Pons (tissue), 1 donor: ENCODE data around the gene TMEM171.

Experiments
- DNase-seq: peaks from one replicate; pipeline ENCODE4 v3.0.0-alpha.2; 2016; ENCODE audit warnings: low spot score

Gene TMEM171

DNA sequence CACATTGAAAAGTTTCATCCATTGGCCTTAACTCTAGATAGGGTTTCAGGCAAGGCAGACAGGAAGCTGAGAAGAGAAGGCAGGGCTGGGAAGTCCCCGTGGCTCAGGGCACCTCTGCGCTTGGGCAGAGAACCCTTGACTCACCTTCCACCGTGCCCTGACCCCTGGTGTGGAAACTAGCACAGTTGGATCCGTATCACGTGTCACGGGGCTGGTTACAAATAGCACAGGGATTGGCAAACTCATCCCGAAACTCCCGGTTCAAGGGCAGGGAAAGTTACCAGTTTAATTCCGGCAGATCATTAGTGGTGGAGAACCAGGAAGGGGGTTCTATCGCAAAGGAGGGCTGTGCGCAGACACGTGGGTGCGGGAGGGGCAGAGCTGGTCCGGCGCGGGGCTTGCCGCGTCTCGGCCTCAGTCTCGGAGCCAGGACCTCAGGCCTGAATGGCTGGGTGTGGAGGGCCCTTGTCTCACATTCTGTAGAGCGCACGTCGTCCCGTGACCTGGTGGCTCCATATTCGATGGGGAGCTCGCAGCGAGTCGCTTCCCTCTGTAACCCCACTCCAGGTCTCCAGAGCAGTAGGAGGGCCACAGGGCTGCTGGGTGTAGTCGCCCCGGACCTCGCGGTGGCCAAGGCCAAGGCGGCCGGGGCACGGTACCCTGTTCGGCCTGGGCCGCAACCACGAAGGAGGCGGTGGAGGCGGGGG is 771 bp upstream of the TMEM171 start:
- no peak for DNase-seq

DNA sequence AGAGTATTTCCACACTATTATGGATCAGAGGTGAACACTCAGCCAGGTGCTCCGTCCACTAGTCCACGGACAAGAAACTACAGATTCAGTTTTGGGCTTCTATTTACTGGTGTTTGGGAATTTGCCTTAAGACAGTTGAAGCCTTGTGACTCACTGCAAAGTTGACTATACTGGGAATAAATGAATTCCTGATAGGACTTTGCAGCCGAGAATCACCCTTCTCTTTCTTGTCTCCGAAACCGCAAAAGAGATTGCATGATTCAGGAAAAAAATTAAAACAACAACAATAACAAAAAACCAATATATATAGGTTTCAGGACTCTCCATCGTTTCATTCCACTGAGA is 716 bp downstream of the TMEM171 start:
- no peak for DNase-seq

DNA sequence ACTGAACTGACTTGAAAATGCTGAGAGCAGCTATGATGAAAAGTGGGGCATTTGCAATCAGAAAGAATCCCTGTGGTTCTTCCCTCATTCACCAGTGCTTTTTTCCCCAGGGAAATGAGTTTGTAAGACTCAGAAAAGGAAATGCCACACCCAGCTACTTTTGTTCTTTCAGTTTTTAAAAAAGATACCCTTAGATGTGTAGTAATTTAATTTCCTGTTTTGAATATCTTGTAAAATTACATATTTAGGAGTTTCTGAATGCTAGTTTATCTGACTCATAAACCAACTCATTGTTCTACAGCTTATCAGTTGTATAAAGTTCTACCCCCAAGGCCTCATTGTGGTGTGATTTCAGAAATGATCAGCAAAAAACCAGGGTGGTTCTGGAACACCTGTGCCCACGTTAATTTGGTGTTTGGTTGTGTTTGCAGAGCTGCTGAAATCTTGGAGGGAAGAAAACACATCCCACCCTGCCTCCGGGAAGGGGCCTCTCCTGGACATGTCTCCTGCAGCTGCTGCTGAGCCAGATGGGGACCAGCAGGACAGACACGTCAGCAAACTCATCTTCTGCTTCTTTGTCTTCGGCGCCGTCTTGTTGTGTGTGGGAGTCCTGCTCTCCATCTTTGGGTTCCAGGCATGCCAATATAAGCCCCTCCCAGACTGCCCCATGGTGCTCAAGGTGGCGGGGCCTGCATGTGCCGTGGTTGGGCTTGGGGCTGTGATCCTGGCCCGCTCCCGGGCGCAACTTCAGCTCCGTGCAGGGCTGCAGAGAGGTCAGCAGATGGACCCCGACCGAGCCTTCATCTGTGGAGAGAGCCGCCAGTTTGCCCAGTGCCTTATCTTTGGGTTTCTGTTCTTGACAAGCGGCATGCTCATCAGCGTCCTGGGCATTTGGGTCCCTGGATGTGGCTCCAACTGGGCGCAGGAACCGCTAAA is 2.8 kb downstream of the TMEM171 start:
- DNase-seq = no peak

DNA sequence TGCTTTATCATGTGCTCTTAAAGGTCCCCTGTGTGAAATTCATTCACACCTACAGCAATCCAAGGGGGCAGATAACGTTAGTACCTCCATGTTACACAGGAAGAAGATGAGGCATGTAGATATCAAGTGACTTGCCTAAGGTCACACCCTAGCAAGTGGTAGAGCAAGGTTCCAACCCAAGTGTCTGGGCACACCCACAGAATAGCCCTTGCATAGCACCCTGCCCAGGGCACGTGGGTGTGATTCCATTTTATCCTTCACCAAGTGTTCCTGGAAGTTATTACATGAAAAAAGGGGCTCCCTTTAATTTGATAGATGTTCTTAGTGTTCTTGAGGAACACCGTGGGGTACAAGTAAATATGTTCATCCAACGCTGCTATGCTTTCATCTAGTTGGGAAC is 4.9 kb downstream of the TMEM171 start:
- DNase-seq = no peak

DNA sequence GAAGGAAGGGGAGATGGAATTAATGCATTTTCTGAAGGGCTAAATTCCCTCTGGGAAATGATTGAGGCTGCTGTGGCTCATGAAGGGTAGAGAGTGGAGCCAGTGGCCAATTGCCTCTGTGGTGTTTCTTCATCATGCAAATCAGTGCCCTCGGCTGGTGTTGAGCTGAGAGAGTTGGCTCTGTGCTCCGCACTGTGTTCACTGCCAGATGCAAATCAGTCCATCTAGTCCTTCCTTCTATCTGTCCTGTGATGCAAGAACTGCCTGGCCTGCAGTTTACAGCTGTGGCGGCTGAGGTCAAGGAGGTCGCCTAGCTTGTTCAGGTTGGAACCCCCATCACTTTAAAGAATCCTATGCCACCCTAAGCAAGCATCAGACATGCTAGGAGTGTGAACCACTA is 6.0 kb downstream of the TMEM171 start:
- DNase-seq = peak; percentile 82

DNA sequence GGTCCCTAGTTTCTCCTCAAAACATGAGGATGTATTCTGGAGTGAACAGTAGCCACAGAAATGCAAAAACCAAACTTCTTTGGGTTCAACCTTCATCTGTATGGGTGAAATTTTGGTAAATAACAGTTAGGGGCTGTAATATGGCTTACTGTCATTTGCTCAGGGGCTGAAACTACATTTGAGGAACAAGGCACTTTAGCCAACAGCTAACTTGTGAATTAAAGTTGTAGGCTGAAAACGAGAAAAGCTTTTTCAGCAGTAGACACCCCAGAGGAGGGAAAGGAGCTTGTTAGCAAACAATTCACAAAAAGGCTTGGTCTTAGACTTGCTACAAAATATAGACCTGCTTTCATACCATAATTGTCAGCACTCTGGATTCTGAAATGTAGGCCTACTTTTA is 6.6 kb downstream of the TMEM171 start:
- DNase-seq = no peak

DNA sequence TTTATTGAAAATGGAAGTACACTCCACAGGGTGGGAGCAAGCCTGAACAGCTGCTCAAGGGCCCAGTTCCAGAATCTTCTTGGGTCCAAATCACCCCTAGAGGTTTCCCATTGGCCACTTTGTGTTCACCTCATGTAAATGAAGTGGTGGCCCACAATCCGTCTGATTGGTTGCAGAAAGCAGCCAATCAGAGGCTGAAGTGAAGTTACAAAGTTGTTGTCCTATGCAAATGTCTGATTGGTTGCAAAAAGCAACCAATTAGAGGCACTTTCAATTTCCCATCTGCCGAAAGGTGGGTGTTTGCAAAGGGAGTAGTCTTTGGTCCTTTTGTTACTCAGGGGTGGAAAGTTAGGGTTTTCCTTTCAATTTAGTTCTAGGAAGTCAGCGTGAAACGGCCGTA is 8.8 kb downstream of the TMEM171 start:
- no peak for DNase-seq

DNA sequence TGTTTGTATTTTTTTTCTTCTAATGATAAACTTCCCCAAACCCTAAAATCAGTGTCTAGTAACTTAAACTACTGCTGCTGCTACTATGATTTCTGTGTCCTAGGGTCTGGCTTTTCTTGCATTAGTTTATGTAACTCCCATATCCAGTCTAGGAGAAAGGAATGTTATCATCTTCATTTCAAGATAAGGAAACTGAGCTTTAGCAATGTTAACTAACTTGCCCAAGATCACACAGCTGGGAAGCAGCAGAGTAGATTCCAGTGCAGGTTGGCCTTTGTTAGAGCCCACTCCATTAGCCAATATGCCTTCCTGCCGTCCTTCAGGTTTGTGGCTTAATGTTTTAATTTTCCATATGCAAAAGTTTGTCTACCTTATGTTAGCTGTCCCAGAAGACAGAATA is 10.4 kb downstream of the TMEM171 start:
- no peak for DNase-seq

DNA sequence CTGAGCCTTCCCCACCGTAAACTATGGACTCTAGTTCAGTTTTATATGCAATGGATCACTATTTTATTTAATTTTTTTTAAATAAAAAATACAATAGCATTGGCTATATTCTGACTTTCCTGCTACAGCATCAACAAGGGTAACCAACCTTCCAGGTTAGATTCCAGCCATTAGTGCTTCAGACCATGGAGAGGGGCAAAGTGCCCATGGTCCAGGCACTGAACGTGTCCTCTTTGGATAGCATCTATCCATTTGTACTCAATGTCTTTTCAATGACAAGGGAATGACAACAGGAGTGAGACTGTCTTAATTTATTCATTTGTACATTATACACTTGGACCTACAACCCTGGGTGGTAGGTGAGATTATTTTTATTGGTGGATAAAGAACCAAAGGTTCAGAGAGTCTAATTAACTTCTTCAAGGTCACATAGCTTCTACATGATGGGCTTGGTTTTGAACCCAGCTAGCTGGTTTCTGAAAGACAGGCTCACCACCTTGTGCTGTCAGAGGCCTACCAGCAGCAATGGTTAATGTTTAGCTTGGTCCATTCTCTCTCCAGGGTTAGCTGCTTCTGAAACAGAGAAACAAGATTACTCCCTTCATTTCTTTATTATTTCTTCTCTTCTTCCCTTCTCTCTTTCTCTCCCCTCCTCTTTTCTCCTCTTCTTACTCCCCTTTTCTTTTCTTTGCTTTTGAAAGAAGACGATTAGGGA is 11.5 kb downstream of the TMEM171 start:
- no peak for DNase-seq

DNA sequence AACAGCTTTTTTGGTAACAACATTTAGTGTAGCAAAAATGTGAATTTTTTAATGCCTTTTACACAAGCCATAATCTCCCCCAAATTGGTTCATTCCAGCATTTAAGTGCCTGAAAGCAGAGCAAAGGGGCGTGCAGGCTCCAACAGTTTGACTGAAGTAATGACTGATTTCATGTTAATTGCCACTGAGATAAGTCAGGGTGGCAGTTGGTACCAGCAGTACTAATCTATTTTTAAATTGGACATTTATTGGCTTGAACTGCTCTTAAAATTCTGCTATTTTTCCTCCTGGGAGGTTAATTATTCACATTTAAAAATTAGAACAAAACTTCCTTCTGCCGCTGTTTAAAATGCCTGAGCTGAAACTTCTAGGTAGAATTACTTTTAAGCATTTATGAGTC is 12.4 kb downstream of the TMEM171 start:
- DNase-seq = no peak

DNA sequence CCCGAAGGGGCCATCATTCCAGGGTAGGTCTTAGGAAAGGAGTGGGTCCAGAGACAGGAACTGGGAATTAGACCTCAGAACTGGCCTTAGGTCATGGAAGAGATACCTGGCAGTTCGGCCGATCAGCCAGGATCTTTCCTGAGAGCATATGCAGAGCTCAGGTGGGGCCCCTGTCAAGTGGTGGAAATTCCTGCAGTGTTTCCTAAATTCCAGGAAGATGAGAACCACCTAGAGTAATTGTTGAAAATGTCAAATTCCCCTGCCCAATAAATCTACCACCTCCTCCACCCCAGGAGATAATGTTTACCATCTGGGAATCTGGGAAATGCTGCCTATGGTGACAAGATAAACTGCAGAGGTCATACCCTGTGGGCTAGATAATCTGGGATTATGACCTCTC is 14.6 kb downstream of the TMEM171 start:
- DNase-seq = no peak

DNA sequence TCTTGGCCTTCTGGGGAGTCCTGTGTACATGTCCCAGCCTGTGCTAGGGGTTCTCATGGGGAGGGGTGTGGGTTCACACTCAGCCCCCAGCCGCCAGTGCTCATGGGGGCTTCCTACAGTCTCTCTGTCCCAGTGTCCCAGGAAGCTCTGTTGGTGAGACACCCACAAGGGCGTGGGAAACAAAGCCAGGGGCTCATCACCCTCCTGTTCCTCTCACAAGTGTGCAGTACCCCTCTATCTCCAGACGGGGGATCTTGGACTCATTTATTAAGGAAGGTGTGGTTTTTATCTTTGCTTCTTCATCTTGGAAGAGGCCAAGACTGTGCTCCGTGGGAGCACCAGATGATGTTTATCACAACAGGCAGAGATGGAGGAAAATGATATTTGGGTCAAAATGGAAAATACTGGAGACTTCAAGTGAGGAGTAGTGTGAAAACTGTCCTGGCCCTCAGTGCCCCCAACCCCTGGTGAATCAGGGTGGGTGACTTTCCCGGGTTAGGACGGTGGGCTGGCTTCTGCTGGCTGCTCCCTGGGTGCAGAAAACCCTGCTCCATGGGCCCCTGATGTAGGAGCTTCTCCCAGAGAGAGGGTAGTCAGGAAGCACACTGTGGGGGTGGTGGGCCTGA is 15.2 kb downstream of the TMEM171 start:
- DNase-seq = no peak

DNA sequence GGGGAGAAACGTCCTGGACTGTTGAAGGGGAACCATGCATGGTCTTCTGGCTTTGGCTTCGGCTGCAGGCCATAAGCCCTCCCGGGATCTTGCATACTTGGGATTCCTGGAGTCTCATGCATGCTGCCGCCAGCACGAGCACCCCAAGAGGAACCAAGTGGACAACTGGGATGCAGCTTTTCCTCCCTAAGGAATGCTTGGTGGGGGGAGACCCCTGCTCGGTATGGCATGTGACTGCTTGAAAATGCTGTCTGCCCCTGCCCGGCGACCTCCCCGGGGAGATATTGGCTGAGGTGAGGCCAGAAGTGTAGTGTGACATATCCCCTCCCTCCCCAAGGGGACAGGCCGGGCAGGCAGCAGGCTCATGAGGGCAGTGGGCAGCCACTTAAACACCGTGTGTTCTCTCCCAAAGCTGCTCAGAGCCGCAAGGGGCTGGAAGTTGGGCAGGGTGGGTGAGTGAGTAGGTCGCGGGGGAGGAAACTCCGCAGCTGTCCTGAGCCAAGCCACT is 15.7 kb downstream of the TMEM171 start:
- DNase-seq = no peak

DNA sequence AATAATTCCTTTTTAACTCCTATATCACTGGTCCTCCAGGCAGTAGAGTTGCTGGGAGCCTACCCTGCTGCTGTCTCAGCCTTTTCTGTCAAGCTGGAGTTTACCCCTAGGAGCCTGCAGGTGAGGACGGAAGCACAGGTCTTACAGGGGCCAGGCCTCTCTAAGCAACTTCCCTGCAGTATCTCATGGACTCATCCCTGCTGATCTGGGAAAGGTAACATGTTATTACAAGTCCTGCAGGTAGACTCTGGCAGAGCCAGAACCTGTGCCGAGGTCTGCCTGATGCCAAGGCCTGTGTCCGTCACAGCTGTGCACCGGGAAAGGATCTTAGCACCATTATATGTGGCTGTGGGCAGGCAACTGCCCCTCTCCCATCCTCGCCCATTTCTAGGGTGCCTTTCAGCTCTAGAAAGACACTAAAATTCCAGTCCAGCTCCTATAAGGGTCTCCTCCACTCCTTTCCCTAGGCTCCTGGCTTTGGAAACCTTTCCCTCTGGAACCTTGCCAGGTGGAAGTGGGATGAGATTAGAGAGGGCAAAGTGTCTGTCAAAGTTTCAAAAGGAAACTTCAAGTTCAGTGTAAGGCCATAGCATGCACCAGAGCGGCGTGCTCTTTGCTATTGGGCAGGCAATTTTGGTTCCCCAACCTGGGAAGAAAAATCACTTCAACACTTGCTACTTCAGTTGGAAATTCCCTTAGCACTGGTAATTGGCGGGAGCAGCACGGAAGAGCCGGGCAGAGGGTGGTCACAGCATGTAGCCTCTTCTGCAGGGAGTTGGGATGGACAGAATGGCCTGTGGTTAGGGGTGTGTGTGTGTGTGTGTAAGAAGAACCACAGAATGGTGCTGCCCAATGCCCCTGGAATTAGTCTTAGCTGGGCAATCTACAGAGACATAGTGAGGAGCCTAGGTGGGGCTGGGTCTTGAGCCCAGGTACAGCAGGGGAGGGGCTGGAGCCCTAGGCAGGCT is 17.5 kb downstream of the TMEM171 start:
- no peak for DNase-seq

DNA sequence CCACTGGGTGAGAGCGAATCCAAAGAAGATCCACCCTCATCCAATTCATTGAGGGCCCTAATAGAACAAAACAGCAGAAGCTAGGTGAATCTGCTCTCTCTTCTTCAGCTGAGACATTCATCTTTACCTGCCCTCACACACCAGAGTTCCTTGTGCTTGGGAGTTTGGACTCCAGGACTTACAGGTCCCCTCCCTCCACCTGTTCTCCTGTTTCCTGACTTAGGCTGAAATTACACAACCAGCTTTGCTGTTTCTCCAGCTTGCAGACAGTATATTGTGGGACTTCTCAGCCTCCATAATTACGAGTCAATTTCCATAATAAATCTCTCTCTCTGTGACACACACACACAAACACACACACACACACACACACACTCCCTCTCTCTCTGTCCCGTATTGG is 19.1 kb downstream of the TMEM171 start:
- no peak for DNase-seq

DNA sequence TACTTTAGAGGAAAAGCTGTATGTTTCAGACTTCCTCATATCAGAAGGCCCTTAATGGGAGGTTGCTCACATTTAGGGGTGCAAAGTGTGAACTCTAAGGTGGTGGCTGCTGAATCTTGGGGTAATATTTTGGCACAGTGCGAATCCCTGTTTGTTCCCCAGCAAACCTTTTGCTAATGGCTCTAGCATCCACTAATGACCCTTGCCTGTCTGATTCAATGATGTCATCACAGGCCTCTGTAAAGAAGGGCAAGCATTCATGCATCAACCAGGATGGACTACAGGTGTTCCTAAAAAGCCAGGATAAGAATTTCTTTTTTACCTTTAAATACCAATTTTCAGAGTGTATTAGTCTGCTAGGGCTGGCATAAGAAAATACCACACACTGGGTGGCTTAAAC is 20.4 kb downstream of the TMEM171 start:
- no peak for DNase-seq

DNA sequence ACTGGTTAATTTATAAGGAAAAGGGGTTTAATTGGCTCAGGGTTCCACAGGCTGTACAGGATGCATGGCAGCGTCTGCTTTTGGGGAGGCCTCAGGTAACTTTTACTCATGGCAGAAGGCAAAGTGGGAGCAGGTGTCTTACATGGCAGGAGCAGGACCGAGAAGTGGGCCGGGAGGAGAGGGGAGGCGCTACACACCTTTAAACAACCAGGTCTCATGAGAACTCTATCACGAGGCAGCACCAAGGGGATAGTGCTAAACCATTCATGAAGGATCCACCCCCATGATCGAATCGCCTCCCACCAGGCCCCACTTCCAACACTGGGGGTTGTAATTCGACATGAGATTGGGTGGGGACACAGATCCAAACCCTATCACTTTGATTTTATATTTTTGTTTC is 21.7 kb downstream of the TMEM171 start:
- no peak for DNase-seq

DNA sequence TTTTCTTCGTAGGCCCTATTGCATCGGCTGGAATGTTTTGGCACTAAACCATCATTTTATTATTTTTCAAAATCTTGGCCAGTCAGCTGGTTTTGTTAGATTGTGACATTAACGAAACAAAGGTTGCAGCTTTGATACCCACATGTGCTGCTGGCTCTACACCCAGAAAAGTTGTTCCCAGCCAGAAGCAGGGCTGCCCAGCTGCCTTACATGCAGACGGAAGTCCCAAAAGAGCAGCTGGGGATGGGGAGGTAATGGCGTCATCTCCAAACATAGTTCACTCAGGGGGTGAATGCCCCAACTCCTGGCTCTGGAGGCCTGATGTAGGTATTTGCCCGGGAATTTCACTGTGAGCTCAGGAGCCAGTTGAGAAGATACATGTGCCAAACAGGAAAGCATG is 23.3 kb downstream of the TMEM171 start:
- no peak for DNase-seq

DNA sequence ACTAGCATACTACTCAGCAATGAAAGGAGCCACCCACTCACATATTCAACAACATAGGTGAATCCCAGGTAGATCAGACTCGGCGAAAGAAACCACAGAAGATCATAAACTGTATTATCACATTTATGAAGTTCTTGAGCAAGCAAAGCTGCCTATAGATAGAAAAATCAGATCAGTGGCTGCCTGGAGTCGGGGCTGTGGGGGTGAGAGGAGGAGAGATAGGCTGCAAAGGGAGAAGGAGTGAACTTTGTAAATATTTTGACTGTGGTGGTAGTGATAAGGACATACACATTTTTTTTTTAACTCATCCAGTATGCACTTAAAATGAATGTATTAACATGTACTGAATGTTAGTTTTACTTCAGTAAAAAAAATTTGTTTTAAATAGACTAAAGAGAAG is 29.2 kb downstream of the TMEM171 start:
- no peak for DNase-seq

DNA sequence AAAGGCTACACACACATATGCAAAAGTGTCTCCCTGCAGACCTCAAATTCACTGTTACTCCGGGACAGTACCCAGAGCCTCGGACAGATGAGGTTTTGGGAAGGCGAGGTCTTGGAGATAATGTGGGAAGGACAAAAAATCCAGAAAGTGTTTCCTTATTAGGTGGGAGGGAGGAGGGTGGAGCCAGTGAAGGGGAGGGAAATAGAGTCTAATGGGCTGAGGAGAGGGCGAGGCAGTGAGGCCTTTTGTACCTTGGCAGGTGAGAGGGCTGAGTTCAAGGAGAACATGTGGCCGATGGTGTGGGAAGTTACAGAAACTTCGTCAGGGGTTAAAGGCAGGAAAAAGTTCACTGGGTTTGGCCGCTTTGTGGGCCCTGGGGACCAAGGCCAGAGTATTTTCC is 30.5 kb downstream of the TMEM171 start:
- no peak for DNase-seq

DNA sequence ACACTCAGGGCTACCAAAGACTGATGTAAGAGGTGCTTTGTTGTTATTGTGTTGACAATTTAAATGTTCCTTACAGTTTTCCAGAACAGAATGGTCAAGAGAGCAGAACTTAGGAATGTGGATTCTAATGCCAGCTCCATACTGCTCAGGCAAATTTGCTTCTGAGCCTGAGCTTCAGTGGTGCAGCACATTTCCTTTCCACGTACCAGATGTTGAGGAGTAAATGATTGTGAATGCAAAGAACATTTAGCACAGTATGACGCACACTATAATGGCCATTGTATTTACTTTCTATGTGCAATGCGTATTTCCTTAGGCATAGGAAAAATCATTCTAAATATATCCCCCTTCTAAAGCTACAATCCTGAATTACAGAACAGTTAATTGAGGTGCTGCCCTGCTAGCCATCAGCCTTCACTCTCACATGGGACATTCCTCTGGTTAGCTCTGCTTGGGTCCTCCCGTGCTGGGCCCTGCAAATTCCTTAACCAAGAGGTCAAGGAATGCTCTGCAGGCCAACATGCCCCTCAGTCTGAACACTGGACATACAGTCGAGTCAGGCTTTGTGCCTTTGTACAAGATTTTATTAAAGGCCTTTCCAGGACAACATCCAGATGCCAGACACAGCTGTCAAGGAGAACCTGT is 31.5 kb downstream of the TMEM171 start:
- DNase-seq = no peak
